Hepatocyte (in vitro differentiated cells): ENCODE data around the gene S100Z. TPM values are rescaled to one million over a fixed set of nuclear protein-coding genes. Genes with fewer than 3 reads are reported as not detected.
A peak's percentile ranks its signal among the peaks of the same experiment; 100 is the strongest.

Experiments
- DNase-seq: peaks from one replicate; pipeline ENCODE4 v3.0.0-alpha.2; 2016; ENCODE audit warnings: low spot score
- H2AFZ ChIP-seq: fragments of 200-600 bp; sonication (generic); 2 replicates; pipeline ENCODE4 v1.6.0; 2016; ENCODE audit warnings: antibody characterized with exemption, mild to moderate bottlenecking
- H3K27ac ChIP-seq: fragments of 200-600 bp; sonication (generic); 2 replicates; pipeline ENCODE4 v1.5.1; 2016; ENCODE audit warnings: mild to moderate bottlenecking
- H3K27me3 ChIP-seq: fragments of 200-600 bp; sonication (generic); 2 replicates; pipeline ENCODE4 v1.6.1; 2016
- H3K36me3 ChIP-seq: fragments of 200-600 bp; sonication (generic); replicated peaks from 2 replicates; pipeline ENCODE4 v1.5.1; 2016; ENCODE audit warnings: low read depth; ENCODE audit not compliant: insufficient read depth
- H3K4me1 ChIP-seq: fragments of 200-600 bp; sonication (generic); 2 replicates; pipeline ENCODE4 v1.5.1; 2016; ENCODE audit warnings: mild to moderate bottlenecking, moderate library complexity; ENCODE audit not compliant: insufficient read depth
- H3K4me2 ChIP-seq: fragments of 200-600 bp; sonication (generic); 2 replicates; pipeline ENCODE4 v1.6.0; 2016
- H3K4me3 ChIP-seq: fragments of 200-600 bp; sonication (generic); 2 replicates; pipeline ENCODE4 v1.5.1; 2016; ENCODE audit warnings: mild to moderate bottlenecking
- H3K79me2 ChIP-seq: fragments of 200-600 bp; sonication (generic); 2 replicates; pipeline ENCODE4 v1.6.0; 2017; ENCODE audit warnings: mild to moderate bottlenecking
- H3K9me2 ChIP-seq: fragments of 200-600 bp; sonication (generic); replicated peaks from 2 replicates; pipeline ENCODE4 v1.6.0; 2017; ENCODE audit warnings: mild to moderate bottlenecking; ENCODE audit not compliant: insufficient read depth
- H3K9me3 ChIP-seq: fragments of 200-600 bp; sonication (generic); 2 replicates; pipeline ENCODE4 v1.5.1; 2016; ENCODE audit warnings: low read depth, mild to moderate bottlenecking
- H4K20me1 ChIP-seq: fragments of 200-600 bp; sonication (generic); 2 replicates; pipeline ENCODE4 v1.6.0; 2016; ENCODE audit warnings: mild to moderate bottlenecking; ENCODE audit not compliant: insufficient read depth, poor library complexity, severe bottlenecking
- CTCF ChIP-seq: fragments of 200-600 bp; sonication (generic); IDR thresholded peaks from 2 replicates; pipeline ENCODE4 v1.5.1; 2016; ENCODE audit warnings: antibody characterized with exemption, mild to moderate bottlenecking; ENCODE audit not compliant: poor library complexity
- EZH2 ChIP-seq: fragments of 200-600 bp; sonication (generic); IDR thresholded peaks from 2 replicates; pipeline ENCODE4 v1.6.1; 2016; ENCODE audit warnings: antibody characterized with exemption, mild to moderate bottlenecking, borderline replicate concordance
- EZH2phosphoT487 ChIP-seq: fragments of 200-600 bp; sonication (generic); IDR thresholded peaks from one replicate; pipeline ENCODE4 v1.6.1; 2018; ENCODE audit warnings: antibody characterized with exemption, mild to moderate bottlenecking, low read depth, moderate library complexity; ENCODE audit not compliant: unreplicated experiment, severe bottlenecking
- WGBS: methylation state at CpG from one replicate; pipeline ENCODE4 v1.1.6; 2016; ENCODE audit warnings: low lambda C conversion rate; ENCODE audit errors: missing lambda C conversion rate; 5-methylcytosine and 5-hydroxymethylcytosine counted together
- polyA plus RNA-seq: library from polyadenylated mRNA; unstranded; fragments of >200 nt; fragmentation: Nextera tagmentation; extraction: Ambion mirVana; gene quantifications from 2 replicates; pipeline ENCODE4 v1.2.1, GENCODE V29; 2016
- total RNA-seq: library from RNA; depleted of rRNA; stranded (reverse); fragments of >200 nt; gene quantifications from 2 replicates; pipeline ENCODE4 v1.2.3, GENCODE V29; 2014

The S100Z gene
- total and polyA plus RNA-seq, 2 experiments from 2014 or later, result 0.51 to 1.4 TPM

- Histone ChIP-seq H4K20me1 (peaks cover 3% of the 10 kb centered on the region), H3K27ac (no peak overlapping the region), H2AFZ (no peak overlapping the region), H3K9me3 (no peaks in the 10 kb centered on the region), H3K4me1 (peaks cover 13% of the 10 kb centered on the region), H3K36me3 (no peaks in the 10 kb centered on the region), H3K27me3 (no peaks in the 10 kb centered on the region), H3K9me2 (no peaks in the 10 kb centered on the region), H3K4me3 (no peak overlapping the region), H3K4me2 (no peak overlapping the region), H3K79me2 (peaks cover 43% of the 10 kb centered on the region)
- WGBS, result 81% methylated on average over 4 of the region's 4 CpGs
- TF ChIP-seq CTCF (no peak), EZH2 (no peak), EZH2phosphoT487 (no peak)
- no peak for DNase-seq
Measured at GRCh38 chr5:76836585-76836984, 13.2 kb upstream of the S100Z start.

GRCh38 chr5:76838481-76839261 lies 11.1 kb upstream of the S100Z start:
- Histone ChIP-seq H3K36me3 (no peaks in the 10 kb centered on the region), H3K27me3 (no peaks in the 10 kb centered on the region), H2AFZ (no peak overlapping the region), H3K4me1 (peaks cover 13% of the 10 kb centered on the region), H4K20me1 (no peaks in the 10 kb centered on the region), H3K9me2 (no peaks in the 10 kb centered on the region), H3K79me2 (peaks cover 22% of the 10 kb centered on the region), H3K4me3 (no peak overlapping the region), H3K4me2 (peak overlapping the region; percentile 27), H3K27ac (peak overlapping the region; percentile 91), H3K9me3 (no peaks in the 10 kb centered on the region)
- DNase-seq, result peak; percentile 60
- WGBS, result 40% methylated on average over 7 of the region's 7 CpGs
- TF ChIP-seq EZH2phosphoT487, result no peak
- no peak for TF ChIP-seq CTCF
- no peak for TF ChIP-seq EZH2

- WGBS, result 88% methylated on average over 3 of the region's 3 CpGs
- no peak overlapping the region for H2AFZ ChIP-seq
- H3K9me2 ChIP-seq, result no peaks in the 10 kb centered on the region
- H3K4me1 ChIP-seq, result peaks cover 13% of the 10 kb centered on the region
- no peak overlapping the region for H3K4me3 ChIP-seq
- H3K27me3 ChIP-seq, result no peaks in the 10 kb centered on the region
- H3K79me2 ChIP-seq, result no peaks in the 10 kb centered on the region
- H3K27ac ChIP-seq, result no peak overlapping the region
- no peak overlapping the region for H3K4me2 ChIP-seq
- H3K9me3 ChIP-seq, result no peaks in the 10 kb centered on the region
- H4K20me1 ChIP-seq, result no peaks in the 10 kb centered on the region
- H3K36me3 ChIP-seq, result no peaks in the 10 kb centered on the region
- TF ChIP-seq CTCF (no peak), EZH2phosphoT487 (no peak), EZH2 (no peak)
- DNase-seq, result no peak
Measured at GRCh38 chr5:76841361-76841760, 8.5 kb upstream of the S100Z start.
